ENCODE results near the gene PAH.

Gene PAH

GRCh38 chr12:102957339-102958050, 40.5 kb upstream of the PAH start, which contains the start of gene ASCL1:
TSS of gene ASCL1 (plus strand) at chr12:102957674. CDS start at chr12:102958245, 571 bp downstream.
- no peak for DNase-seq (ENCODE audit: low read depth)
- peak within 1 kb of the TSS; percentile 34 for H3K4me3 ChIP-seq (ENCODE audit: control insufficient read depth, low read depth, low read length)
- TF ChIP-seq, protein P1, sequence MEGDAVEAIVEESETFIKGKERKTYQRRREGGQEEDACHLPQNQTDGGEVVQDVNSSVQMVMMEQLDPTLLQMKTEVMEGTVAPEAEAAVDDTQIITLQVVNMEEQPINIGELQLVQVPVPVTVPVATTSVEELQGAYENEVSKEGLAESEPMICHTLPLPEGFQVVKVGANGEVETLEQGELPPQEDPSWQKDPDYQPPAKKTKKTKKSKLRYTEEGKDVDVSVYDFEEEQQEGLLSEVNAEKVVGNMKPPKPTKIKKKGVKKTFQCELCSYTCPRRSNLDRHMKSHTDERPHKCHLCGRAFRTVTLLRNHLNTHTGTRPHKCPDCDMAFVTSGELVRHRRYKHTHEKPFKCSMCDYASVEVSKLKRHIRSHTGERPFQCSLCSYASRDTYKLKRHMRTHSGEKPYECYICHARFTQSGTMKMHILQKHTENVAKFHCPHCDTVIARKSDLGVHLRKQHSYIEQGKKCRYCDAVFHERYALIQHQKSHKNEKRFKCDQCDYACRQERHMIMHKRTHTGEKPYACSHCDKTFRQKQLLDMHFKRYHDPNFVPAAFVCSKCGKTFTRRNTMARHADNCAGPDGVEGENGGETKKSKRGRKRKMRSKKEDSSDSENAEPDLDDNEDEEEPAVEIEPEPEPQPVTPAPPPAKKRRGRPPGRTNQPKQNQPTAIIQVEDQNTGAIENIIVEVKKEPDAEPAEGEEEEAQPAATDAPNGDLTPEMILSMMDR (IDR thresholded peaks at IDR 0.05; ENCODE audit: control insufficient read depth, insufficient read depth, low read depth, low read length, missing control alignments), result no peak

GRCh38 chr12:102956738-102957327, 39.8 kb upstream of the PAH start:
- DNase-seq (ENCODE audit: low read depth), result no peak
- TF ChIP-seq, protein P1 (IDR thresholded peaks at IDR 0.05; ENCODE audit: control insufficient read depth, insufficient read depth, low read depth, low read length, missing control alignments), result no peak
- H3K4me3 ChIP-seq (ENCODE audit: control insufficient read depth, low read depth, low read length), result no peak overlapping the region

DNA sequence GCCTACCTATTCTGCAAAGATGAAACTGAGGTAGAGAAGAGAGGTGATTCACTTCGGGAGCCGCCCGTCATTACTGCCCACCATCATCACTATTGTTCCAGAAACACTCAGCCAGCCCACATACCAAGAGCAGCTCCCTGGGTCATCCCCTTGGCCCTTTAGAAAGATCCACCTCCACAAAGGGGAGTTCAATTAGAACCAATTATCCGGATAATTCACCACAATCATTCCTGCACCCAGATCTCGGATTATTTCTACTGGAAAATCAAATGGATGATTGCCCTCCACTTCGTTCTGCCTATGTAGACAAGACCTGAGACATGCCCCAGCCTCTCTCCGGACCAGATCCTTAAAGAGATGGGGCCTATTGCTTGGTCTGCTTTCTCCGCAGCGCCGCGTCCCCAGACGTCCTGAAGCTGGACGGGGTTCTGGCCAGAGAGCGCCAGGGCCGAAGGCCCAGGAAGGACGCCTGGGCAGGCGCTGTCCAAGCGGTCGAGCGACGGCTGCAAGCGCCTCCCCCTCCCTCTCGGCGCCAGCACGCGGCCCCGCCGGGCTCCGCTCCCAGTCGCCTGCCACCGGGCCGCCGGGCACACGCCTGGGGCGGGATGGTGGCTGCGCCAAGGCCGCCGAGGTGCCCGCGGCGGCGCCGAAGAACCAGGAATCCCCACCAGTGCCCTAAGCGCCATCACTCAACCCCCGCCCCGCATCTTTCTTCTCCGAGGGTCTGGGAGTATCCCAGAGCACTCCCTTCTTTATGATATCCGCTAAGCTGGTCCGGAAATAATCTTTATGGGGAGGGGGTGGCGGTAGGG, 39.1 kb upstream of the PAH start:
- no peak for DNase-seq (ENCODE audit: low read depth)
- H3K4me3 ChIP-seq (ENCODE audit: control insufficient read depth, low read depth, low read length), result no peak overlapping the region
- TF ChIP-seq, protein P1 (IDR thresholded peaks at IDR 0.05; ENCODE audit: control insufficient read depth, insufficient read depth, low read depth, low read length, missing control alignments), result no peak

DNA sequence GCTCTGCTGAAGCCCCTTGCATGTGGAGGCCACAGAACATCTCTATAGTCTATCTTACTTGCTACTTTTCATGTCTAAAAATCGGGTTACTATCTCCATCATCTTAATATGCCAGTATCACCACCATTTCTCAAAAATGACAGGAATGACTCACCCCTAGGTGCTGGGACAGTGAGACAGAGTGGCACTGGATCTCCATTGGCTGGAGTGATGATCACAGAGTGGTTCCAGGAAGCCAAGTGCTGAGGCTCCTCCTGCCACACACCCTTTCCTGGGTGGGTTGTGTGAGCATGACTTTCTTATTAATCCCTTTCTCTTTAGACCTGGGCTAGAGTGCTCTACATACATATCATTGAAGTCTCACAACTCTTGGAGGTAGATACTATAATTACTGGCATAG, 37.1 kb upstream of the PAH start:
- TF ChIP-seq, protein P1 (IDR thresholded peaks at IDR 0.05; ENCODE audit: control insufficient read depth, insufficient read depth, low read depth, low read length, missing control alignments), result no peak
- no peak overlapping the region for H3K4me3 ChIP-seq (ENCODE audit: control insufficient read depth, low read depth, low read length)
- DNase-seq (ENCODE audit: low read depth), result no peak

DNA sequence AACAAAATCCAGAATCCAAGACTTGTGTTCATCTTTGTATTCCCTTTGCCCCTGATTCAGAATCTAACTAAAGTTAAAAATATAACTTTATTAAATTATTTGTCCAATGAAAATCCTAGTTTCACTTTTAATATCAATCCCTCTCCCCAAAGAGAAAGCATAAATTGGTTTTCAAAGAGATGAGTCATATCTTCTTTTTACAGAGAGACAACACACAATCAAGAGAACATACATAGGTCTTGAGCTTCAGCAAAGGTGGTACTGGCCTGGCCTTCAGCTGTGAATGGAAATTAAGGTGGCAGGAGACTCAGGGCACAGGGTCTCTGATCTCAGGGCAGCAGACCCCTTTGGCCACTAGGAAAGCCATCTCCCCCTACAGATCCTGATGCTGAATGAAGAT, 36.2 kb upstream of the PAH start:
- no peak overlapping the region for H3K4me3 ChIP-seq (ENCODE audit: control insufficient read depth, low read depth, low read length)
- DNase-seq (ENCODE audit: low read depth), result no peak
- TF ChIP-seq, protein P1 (IDR thresholded peaks at IDR 0.05; ENCODE audit: control insufficient read depth, insufficient read depth, low read depth, low read length, missing control alignments), result no peak

GRCh38 chr12:102951841-102952240, 34.8 kb upstream of the PAH start:
- H3K4me3 ChIP-seq (ENCODE audit: control insufficient read depth, low read depth, low read length), result no peak overlapping the region
- TF ChIP-seq, protein P1 (IDR thresholded peaks at IDR 0.05; ENCODE audit: control insufficient read depth, insufficient read depth, low read depth, low read length, missing control alignments), result no peak
- DNase-seq (ENCODE audit: low read depth), result no peak

All from AG09309 (cell line).